NCI-H226 (cell line): ENCODE results near the gene FYB2.
A peak's percentile ranks its signal among the peaks of the same experiment; 100 is the strongest.

Experiments used
- DNase-seq: peaks from one replicate; pipeline ENCODE4 v3.0.0-alpha.2; 2015

FYB2 gene

GRCh38 chr1:56819387-56819899 is at the start of gene FYB2:
TSS of gene FYB2 (minus strand) at chr1:56819404. CDS start at chr1:56819290, 114 bp downstream.
- no peak for DNase-seq

- no peak for DNase-seq
Observed at GRCh38 chr1:56868761-56869160, 49.6 kb upstream of the FYB2 start.

GRCh38 chr1:56867491-56867890 is 48.3 kb upstream of the FYB2 start:
- DNase-seq: no peak

- peak; percentile 50 for DNase-seq
Observed at GRCh38 chr1:56866656-56867055, 47.5 kb upstream of the FYB2 start.

GRCh38 chr1:56864430-56864829 is 45.2 kb upstream of the FYB2 start:
- peak; percentile 13 for DNase-seq

- no peak for DNase-seq
Observed at GRCh38 chr1:56863265-56863992, 44.2 kb upstream of the FYB2 start.

GRCh38 chr1:56859287-56859686 is 40.1 kb upstream of the FYB2 start:
- DNase-seq: no peak

- no peak for DNase-seq
Observed at GRCh38 chr1:56856186-56856585, 37.0 kb upstream of the FYB2 start.

- DNase-seq: no peak
Observed at GRCh38 chr1:56855190-56855589, 36.0 kb upstream of the FYB2 start.

- DNase-seq: no peak
Observed at GRCh38 chr1:56854521-56855099, 35.4 kb upstream of the FYB2 start, which contains the start of gene C8A. TSS of gene C8A (plus strand) at chr1:56854797. CDS start at chr1:56854902, 105 bp downstream.

- DNase-seq: no peak
Observed at GRCh38 chr1:56852476-56852875, 33.3 kb upstream of the FYB2 start.

- DNase-seq: no peak
Observed at GRCh38 chr1:56850922-56851321, 31.7 kb upstream of the FYB2 start.

- DNase-seq: no peak
Observed at GRCh38 chr1:56850411-56850810, 31.2 kb upstream of the FYB2 start.

GRCh38 chr1:56849750-56850149 is 30.5 kb upstream of the FYB2 start:
- DNase-seq: no peak

GRCh38 chr1:56845343-56845742 is 26.1 kb upstream of the FYB2 start:
- no peak for DNase-seq

- no peak for DNase-seq
Observed at GRCh38 chr1:56844545-56845136, 25.4 kb upstream of the FYB2 start.

GRCh38 chr1:56843544-56843943 is 24.3 kb upstream of the FYB2 start:
- no peak for DNase-seq

- no peak for DNase-seq
Observed at GRCh38 chr1:56838759-56839158, 19.6 kb upstream of the FYB2 start.

GRCh38 chr1:56837244-56837939 is 18.2 kb upstream of the FYB2 start:
- DNase-seq: no peak

GRCh38 chr1:56836359-56836758 is 17.2 kb upstream of the FYB2 start:
- DNase-seq: no peak

- no peak for DNase-seq
Observed at GRCh38 chr1:56835657-56836056, 16.5 kb upstream of the FYB2 start.

- DNase-seq: no peak
Observed at GRCh38 chr1:56834137-56834900, 15.1 kb upstream of the FYB2 start.

GRCh38 chr1:56833088-56833487 is 13.9 kb upstream of the FYB2 start:
- DNase-seq: no peak
